ENCODE results near the gene MCRIP2.

Gene MCRIP2

GRCh38 chr16:624526-625070 is 17.0 kb upstream of the MCRIP2 start:
- no peak overlapping the region for H3K4me2 ChIP-seq (ENCODE audit: low read length)
- H2AFZ ChIP-seq (ENCODE audit: low read length): no peak overlapping the region
- H3K36me3 ChIP-seq (ENCODE audit: insufficient read depth, low read length): no peaks in the 10 kb centered on the region
- no peaks in the 10 kb centered on the region for H3K27me3 ChIP-seq (ENCODE audit: insufficient read depth, low read length)
- peaks cover 14% of the 10 kb centered on the region for H3K4me1 ChIP-seq (ENCODE audit: insufficient read depth, low read length, severe bottlenecking)
- no peak overlapping the region for H3K4me3 ChIP-seq (ENCODE audit: low read depth, low read length, poor library complexity, severe bottlenecking)
- H4K20me1 ChIP-seq (ENCODE audit: insufficient read depth, low read length): no peaks in the 10 kb centered on the region
- no peaks in the 10 kb centered on the region for H3F3A ChIP-seq (ENCODE audit: insufficient read depth, low read length)
- no peaks in the 10 kb centered on the region for H3K9me3 ChIP-seq (ENCODE audit: low read length)
- H3K9ac ChIP-seq (ENCODE audit: low read length): no peak overlapping the region
- H3K9me2 ChIP-seq (ENCODE audit: low read depth, low read length): no peaks in the 10 kb centered on the region
- no peak for TF ChIP-seq EZH2 (IDR thresholded peaks at IDR 0.05; ENCODE audit: borderline replicate concordance, low read length)
- H3K79me2 ChIP-seq (ENCODE audit: insufficient read depth, low read length): no peaks in the 10 kb centered on the region
- no peak overlapping the region for H3K27ac ChIP-seq (ENCODE audit: low read depth, low read length, poor library complexity, severe bottlenecking)

GRCh38 chr16:625117-625976 is 16.3 kb upstream of the MCRIP2 start:
- Histone ChIP-seq H3K9ac (ENCODE audit: low read length) (no peak overlapping the region), H3K4me1 (ENCODE audit: insufficient read depth, low read length, severe bottlenecking) (peaks cover 14% of the 10 kb centered on the region), H3K9me2 (ENCODE audit: low read depth, low read length) (no peaks in the 10 kb centered on the region), H3F3A (ENCODE audit: insufficient read depth, low read length) (no peaks in the 10 kb centered on the region), H3K9me3 (ENCODE audit: low read length) (no peaks in the 10 kb centered on the region), H3K79me2 (ENCODE audit: insufficient read depth, low read length) (no peaks in the 10 kb centered on the region), H4K20me1 (ENCODE audit: insufficient read depth, low read length) (no peaks in the 10 kb centered on the region), H3K36me3 (ENCODE audit: insufficient read depth, low read length) (no peaks in the 10 kb centered on the region), H3K4me3 (ENCODE audit: low read depth, low read length, poor library complexity, severe bottlenecking) (no peak overlapping the region), H3K27ac (ENCODE audit: low read depth, low read length, poor library complexity, severe bottlenecking) (no peak overlapping the region), H3K4me2 (ENCODE audit: low read length) (no peak overlapping the region), H2AFZ (ENCODE audit: low read length) (no peak overlapping the region), H3K27me3 (ENCODE audit: insufficient read depth, low read length) (no peaks in the 10 kb centered on the region)
- TF ChIP-seq EZH2 (IDR thresholded peaks at IDR 0.05; ENCODE audit: borderline replicate concordance, low read length) (no peak), CTCF (IDR thresholded peaks at IDR 0.05; ENCODE audit: low read length) (no peak)

- H3K27me3 ChIP-seq (ENCODE audit: insufficient read depth, low read length): no peaks in the 10 kb centered on the region; the same call in 1 of the 2 replicates
- no peak overlapping the region for H3K4me2 ChIP-seq (ENCODE audit: low read length)
- no peaks in the 10 kb centered on the region for H4K20me1 ChIP-seq (ENCODE audit: insufficient read depth, low read length)
- H3K27ac ChIP-seq (ENCODE audit: low read depth, low read length, poor library complexity, severe bottlenecking): no peak overlapping the region
- H3K4me1 ChIP-seq (ENCODE audit: insufficient read depth, low read length, severe bottlenecking): peaks cover 9% of the 10 kb centered on the region
- H3F3A ChIP-seq (ENCODE audit: insufficient read depth, low read length): no peaks in the 10 kb centered on the region
- H3K9me3 ChIP-seq (ENCODE audit: low read length): no peaks in the 10 kb centered on the region
- no peak overlapping the region for H2AFZ ChIP-seq (ENCODE audit: low read length)
- H3K9me2 ChIP-seq (ENCODE audit: low read depth, low read length): no peaks in the 10 kb centered on the region
- H3K9ac ChIP-seq (ENCODE audit: low read length): no peak overlapping the region
- H3K79me2 ChIP-seq (ENCODE audit: insufficient read depth, low read length): no peaks in the 10 kb centered on the region
- no peak overlapping the region for H3K4me3 ChIP-seq (ENCODE audit: low read depth, low read length, poor library complexity, severe bottlenecking)
- TF ChIP-seq CTCF (IDR thresholded peaks at IDR 0.05; ENCODE audit: low read length) (no peak), EZH2 (IDR thresholded peaks at IDR 0.05; ENCODE audit: borderline replicate concordance, low read length) (no peak)
- no peaks in the 10 kb centered on the region for H3K36me3 ChIP-seq (ENCODE audit: insufficient read depth, low read length)
These were observed 15.5 kb upstream of the MCRIP2 start for GRCh38 chr16:625977-626765.
